ENCODE measurements around the gene CDKN2B-AS1.
A peak's percentile ranks its signal among the peaks of the same experiment; 100 is the strongest.

The CDKN2B-AS1 gene

GRCh38 chr9:21993007-21993406, 1.6 kb upstream of the CDKN2B-AS1 start:
- Mint-ChIP-seq H3K4me1 (peaks cover 35% of the 10 kb centered on the region), H3K27ac (no peak overlapping the region), H3K4me3 (peak overlapping the region in 1 of 2 donors; percentile 94), H3K9me3 (peaks cover 0 to 7% of the 10 kb centered on the region in 2 donors), H3K27me3 (peaks cover 81% of the 10 kb centered on the region)
- ATAC-seq (no peak), DNase-seq (no peak)

DNA sequence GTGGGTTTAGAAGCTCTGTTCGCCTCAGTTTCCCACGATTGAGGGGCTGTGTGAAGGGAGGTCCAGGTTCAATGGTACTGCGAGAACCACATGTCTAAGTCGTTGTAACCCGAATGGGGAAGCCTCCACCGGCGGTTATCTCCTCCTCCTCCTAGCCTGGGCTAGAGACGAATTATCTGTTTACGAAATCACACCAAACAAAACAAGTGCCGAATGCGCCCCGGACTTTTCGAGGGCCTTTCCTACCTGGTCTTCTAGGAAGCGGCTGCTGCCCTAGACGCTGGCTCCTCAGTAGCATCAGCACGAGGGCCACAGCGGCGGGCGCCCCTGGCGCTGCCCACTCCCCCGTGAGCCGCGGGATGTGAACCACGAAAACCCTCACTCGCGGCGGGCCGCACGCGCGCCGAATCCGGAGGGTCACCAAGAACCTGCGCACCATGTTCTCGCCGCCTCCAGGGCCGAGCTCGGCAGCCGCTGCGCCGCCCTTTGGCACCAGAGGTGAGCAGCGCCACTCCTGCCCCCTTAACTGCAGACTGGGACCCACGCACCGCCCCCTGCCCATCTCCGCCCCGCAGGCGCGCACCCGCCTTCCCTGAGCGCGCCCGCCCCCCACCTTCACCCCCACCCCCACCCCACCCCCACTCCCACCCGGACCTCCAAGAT, 567 bp upstream of the CDKN2B-AS1 start, which contains the start of gene CDKN2A:
CDKN2A (minus strand) TSS at position 500 of the 663 bp plus-strand sequence.
- Mint-ChIP-seq H3K27ac (peak within 1 kb of the TSS; percentile 94 to 97), H3K9me3 (peaks cover 0 to 7% of the 10 kb centered on the region in 2 donors), H3K4me1 (peaks cover 35% of the 10 kb centered on the region), H3K4me3 (peak within 1 kb of the TSS; percentile 93 to 94), H3K27me3 (peaks cover 80% of the 10 kb centered on the region)
- ATAC-seq (peak; percentile 71), DNase-seq (peak; percentile 46 to 56)

- ATAC-seq (peak; percentile 89), DNase-seq (peak; percentile 73 to 82)
- peak overlapping the region; percentile 93 to 94 for H3K4me3 Mint-ChIP-seq
- peaks cover 78% of the 10 kb centered on the region for H3K27me3 Mint-ChIP-seq
- H3K9me3 Mint-ChIP-seq, result no peaks in the 10 kb centered on the region
- H3K4me1 Mint-ChIP-seq, result peaks cover 26% of the 10 kb centered on the region
- H3K27ac Mint-ChIP-seq, result peak overlapping the region; percentile 94 to 97
These were observed 545 bp downstream of the CDKN2B-AS1 start for GRCh38 chr9:21995006-21995665.

DNA sequence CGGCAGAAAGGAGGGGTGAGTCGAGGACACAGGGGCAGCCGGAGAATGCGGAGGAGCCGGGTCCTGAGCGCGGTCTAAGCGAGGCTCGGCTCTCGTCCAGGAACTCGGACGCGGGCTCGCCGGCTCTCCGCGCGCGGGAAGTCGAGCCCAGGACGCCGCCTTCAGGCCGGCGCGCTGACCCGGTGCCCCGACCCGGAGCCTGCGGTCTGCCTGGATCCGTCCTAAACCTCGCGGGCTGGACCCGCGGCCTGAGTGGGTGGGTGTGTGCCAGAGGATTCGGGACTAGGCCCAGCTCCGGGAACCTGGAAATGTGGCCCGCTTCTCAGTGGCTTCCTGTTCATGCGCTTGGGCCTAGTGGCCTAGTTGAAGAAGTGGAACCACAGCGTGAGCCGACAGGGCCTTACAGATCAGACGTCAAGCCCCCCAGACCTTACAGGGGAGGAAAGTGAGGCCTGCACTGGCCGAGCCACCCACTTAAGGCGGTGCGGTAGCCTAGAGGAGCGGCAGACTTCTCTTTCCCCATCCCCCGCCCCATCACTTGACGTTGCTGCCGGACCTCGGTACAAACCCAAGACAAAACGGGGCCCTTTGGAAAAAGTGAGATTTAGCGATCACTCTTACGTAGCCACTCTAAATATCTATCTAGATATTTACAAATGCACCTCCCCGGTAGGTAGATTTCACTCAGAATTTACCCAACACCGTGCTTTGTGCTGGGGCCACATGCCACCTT, 1.2 kb downstream of the CDKN2B-AS1 start:
- ATAC-seq, result peak; percentile 7
- Mint-ChIP-seq H3K4me3 (peak overlapping the region; percentile 93 to 94), H3K27ac (no peak overlapping the region), H3K4me1 (peaks cover 22% of the 10 kb centered on the region), H3K27me3 (peaks cover 78% of the 10 kb centered on the region), H3K9me3 (no peaks in the 10 kb centered on the region)
- DNase-seq, result no peak

DNA sequence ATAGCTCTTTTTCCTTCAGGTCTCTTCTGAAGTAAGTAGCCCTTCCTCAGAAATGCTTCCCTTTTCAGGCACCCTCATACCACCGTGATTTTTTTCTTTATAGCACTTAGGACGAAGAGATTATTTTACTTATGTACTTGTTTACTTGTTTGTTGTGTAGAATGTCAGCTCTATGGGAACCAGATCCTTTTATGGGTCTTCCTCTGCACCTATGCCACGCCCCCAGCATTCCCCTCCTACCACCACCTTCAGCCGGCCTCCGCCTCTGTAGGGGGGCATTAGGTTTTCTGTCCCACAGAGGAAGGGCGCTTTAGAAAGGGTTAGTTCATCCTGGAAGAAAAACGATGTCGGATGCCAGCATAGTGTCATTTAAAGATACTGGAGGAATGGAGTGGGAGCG, 1.8 kb downstream of the CDKN2B-AS1 start:
- ATAC-seq (no peak), DNase-seq (no peak)
- H3K4me3 Mint-ChIP-seq, result peak overlapping the region in 1 of 2 donors; percentile 94
- peaks cover 78% of the 10 kb centered on the region for H3K27me3 Mint-ChIP-seq
- H3K4me1 Mint-ChIP-seq, result peaks cover 22% of the 10 kb centered on the region
- H3K9me3 Mint-ChIP-seq, result no peaks in the 10 kb centered on the region
- H3K27ac Mint-ChIP-seq, result peak overlapping the region in 1 of 2 donors; percentile 36

GRCh38 chr9:21996858-21997257, 2.3 kb downstream of the CDKN2B-AS1 start:
- no peak for DNase-seq

GRCh38 chr9:21997480-21997879, 2.9 kb downstream of the CDKN2B-AS1 start:
- Mint-ChIP-seq H3K4me3 (no peak overlapping the region), H3K27me3 (peaks cover 77% of the 10 kb centered on the region), H3K4me1 (peaks cover 22% of the 10 kb centered on the region), H3K9me3 (no peaks in the 10 kb centered on the region), H3K27ac (no peak overlapping the region)
- ATAC-seq (no peak), DNase-seq (no peak)

More at GRCh38 chr9:21996858-21997257, 2.3 kb downstream of the CDKN2B-AS1 start:
- Mint-ChIP-seq H3K27me3 (peaks cover 77% of the 10 kb centered on the region), H3K27ac (no peak overlapping the region), H3K4me3 (no peak overlapping the region), H3K4me1 (peaks cover 22% of the 10 kb centered on the region), H3K9me3 (no peaks in the 10 kb centered on the region)
- no peak for ATAC-seq

- Mint-ChIP-seq H3K4me3 (no peak overlapping the region), H3K27me3 (peaks cover 79% of the 10 kb centered on the region), H3K9me3 (no peaks in the 10 kb centered on the region), H3K4me1 (peaks cover 22% of the 10 kb centered on the region), H3K27ac (no peak overlapping the region)
- ATAC-seq (no peak), DNase-seq (no peak)
These were observed 3.4 kb downstream of the CDKN2B-AS1 start for GRCh38 chr9:21998026-21998425.

DNA sequence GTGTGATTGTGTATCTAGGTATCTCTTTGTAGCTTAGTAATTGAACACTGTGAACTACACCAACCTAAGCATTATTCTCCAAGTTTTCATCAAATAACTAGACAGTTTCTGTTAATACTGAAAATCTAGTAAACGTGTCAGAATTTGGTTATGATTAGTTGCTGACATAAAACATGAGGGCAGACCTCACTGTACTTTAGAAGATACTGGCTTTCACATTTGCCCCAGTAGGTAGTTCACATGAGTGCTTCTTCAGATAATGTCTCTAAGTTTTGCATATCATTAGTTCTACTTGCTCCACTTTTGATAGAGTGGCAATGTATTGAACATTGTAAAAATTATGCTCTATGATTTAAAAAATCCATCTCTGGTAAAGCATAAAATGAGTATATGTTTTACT, 7.4 kb downstream of the CDKN2B-AS1 start:
- no peak overlapping the region for H3K27ac Mint-ChIP-seq
- peaks cover 19% of the 10 kb centered on the region for H3K4me1 Mint-ChIP-seq
- peaks cover 79% of the 10 kb centered on the region for H3K27me3 Mint-ChIP-seq
- DNase-seq (no peak), ATAC-seq (no peak)
- H3K9me3 Mint-ChIP-seq, result no peaks in the 10 kb centered on the region
- H3K4me3 Mint-ChIP-seq, result no peak overlapping the region

- H3K27me3 Mint-ChIP-seq, result peaks cover 72% of the 10 kb centered on the region
- no peak for DNase-seq
- peak overlapping the region; percentile 12 to 61 for H3K4me3 Mint-ChIP-seq
- peak; percentile 53 for ATAC-seq
- no peak overlapping the region for H3K27ac Mint-ChIP-seq
- no peaks in the 10 kb centered on the region for H3K9me3 Mint-ChIP-seq
- H3K4me1 Mint-ChIP-seq, result peaks cover 34% of the 10 kb centered on the region
These were observed 10.6 kb downstream of the CDKN2B-AS1 start for GRCh38 chr9:22005021-22005701.

DNA sequence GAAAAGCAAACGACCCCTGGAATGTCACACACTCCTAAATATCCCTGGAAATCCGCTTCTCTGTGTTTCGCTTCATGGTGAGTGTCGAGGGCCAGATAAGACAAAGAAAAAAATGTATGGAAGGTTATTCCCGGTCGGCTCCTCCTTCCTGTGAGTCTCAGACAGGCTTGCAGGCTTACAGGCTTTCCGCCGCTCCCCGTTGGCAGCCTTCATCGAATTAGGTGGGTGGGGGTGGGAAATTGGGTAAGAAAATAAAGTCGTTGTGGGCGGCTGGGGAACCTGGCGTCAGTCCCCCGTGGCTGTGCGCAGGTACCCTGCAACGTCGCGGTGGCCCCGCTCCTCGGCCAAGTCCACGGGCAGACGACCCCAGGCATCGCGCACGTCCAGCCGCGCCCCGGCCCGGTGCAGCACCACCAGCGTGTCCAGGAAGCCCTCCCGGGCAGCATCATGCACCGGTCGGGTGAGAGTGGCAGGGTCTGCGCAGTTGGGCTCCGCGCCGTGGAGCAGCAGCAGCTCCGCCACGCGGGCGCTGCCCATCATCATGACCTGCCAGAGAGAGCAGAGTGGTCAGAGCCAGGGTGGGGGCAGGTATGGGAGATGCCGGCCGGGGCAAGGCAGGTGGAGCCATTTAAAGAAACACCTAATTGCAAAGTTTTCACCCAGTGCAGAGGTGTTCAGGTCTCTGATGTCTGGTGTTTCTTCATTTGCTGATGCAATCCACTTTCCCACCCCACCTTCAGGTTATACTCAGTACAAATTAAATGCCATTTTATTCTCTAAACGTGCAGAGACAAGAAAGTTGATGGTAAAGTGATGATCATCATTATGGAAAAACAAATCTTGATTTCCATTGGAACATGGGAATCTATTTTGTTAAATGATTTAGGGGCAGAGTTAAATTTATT, 11.4 kb downstream of the CDKN2B-AS1 start:
- peaks cover 34% of the 10 kb centered on the region for H3K4me1 Mint-ChIP-seq
- DNase-seq, result no peak
- H3K4me3 Mint-ChIP-seq, result peak overlapping the region; percentile 12 to 61
- peak; percentile 29 for ATAC-seq
- peaks cover 72% of the 10 kb centered on the region for H3K27me3 Mint-ChIP-seq
- peak overlapping the region in 1 of 2 donors; percentile 19 for H3K27ac Mint-ChIP-seq
- no peaks in the 10 kb centered on the region for H3K9me3 Mint-ChIP-seq

DNA sequence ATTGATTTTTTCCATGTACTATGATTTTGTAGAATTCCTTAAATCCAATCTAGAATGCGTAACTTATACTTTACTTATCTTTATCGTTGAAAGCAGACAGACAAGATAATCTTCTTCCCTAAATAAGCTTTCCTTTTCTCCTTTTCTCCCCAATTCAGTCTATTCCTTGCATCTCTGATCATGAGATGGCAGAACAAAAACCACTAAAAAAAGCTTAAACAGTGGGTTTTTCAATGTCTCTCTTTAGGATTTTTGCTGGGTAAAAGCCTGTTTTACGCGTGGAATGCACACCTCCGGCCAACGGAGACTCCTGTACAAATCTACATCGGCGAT, 13.8 kb downstream of the CDKN2B-AS1 start:
- H3K4me1 Mint-ChIP-seq, result peaks cover 34% of the 10 kb centered on the region
- H3K27me3 Mint-ChIP-seq, result peaks cover 85% of the 10 kb centered on the region
- no peak overlapping the region for H3K27ac Mint-ChIP-seq
- no peaks in the 10 kb centered on the region for H3K9me3 Mint-ChIP-seq
- H3K4me3 Mint-ChIP-seq, result peak overlapping the region; percentile 87 to 91
- no peak for DNase-seq
- no peak for ATAC-seq

- Mint-ChIP-seq H3K9me3 (no peaks in the 10 kb centered on the region), H3K27me3 (peaks cover 85% of the 10 kb centered on the region)
- peak; percentile 63 to 68 for DNase-seq
These were observed 14.3 kb downstream of the CDKN2B-AS1 start, which contains the start of gene CDKN2B for GRCh38 chr9:22008717-22009505. Gene CDKN2B (minus strand): TSS chr9:22009305. CDS start chr9:22008953, 352 bp downstream.

DNA sequence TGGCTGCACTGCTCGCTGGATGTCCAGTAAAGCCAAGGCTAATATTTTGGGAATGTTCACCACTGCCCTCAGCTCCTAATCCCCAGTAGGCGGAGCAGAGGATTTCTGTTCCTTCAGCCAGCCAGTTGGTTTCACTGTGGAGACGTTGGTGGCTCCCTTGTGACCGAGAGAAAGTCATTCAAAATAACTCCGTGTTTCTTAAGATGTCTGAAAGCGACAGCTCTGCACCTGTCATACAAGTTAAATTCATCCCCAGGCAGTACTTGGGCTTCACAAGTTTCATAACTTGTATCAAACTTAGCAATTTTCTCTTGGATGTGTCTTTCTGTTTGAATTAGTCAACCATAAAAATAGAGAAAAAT, 14.9 kb downstream of the CDKN2B-AS1 start:
- Mint-ChIP-seq H3K27me3 (peaks cover 80% of the 10 kb centered on the region), H3K9me3 (no peaks in the 10 kb centered on the region), H3K4me1 (peaks cover 34% of the 10 kb centered on the region), H3K27ac (no peak overlapping the region), H3K4me3 (peak overlapping the region; percentile 87 to 91)
- no peak for ATAC-seq
- DNase-seq, result no peak

More at GRCh38 chr9:22008717-22009505, 14.3 kb downstream of the CDKN2B-AS1 start, which contains the start of gene CDKN2B:
- Mint-ChIP-seq H3K4me1 (peaks cover 34% of the 10 kb centered on the region), H3K27ac (peak within 1 kb of the TSS in 1 of 2 donors; percentile 26), H3K4me3 (peak within 1 kb of the TSS; percentile 87 to 91)
- peak; percentile 83 for ATAC-seq
